ENCODE measurements around the gene PTGER3.

PTGER3 gene

DNA sequence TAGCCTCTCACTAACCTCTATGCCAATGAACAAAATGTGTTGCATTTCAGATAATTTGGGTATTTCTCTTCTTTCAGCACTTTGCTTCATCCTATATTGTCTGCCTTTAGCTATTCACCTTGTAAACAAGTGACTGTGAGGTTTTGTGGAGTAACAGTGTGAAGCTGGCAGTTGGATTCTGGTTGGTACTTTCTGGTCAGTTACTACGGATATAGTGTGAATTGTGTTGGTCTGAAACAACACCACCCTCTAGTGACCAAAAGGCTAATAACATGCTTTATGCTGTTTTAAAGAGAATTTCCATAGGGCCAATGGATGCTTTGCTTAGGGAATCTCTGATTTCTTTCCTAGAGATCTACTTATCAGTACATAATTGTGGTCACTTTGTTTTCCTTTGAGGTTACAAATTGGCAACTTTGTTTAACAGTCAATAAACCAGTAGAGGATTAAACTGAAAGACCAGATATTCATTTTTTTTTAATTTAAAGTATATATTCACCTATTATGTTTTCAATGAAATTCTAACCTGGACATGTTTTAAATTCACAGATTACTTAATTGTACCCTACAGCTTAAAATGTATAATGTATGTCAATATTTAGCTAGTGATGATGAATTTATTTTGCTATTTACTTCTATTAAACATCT, 2.5 kb upstream of the PTGER3 start:
- DNase-seq = no peak

DNA sequence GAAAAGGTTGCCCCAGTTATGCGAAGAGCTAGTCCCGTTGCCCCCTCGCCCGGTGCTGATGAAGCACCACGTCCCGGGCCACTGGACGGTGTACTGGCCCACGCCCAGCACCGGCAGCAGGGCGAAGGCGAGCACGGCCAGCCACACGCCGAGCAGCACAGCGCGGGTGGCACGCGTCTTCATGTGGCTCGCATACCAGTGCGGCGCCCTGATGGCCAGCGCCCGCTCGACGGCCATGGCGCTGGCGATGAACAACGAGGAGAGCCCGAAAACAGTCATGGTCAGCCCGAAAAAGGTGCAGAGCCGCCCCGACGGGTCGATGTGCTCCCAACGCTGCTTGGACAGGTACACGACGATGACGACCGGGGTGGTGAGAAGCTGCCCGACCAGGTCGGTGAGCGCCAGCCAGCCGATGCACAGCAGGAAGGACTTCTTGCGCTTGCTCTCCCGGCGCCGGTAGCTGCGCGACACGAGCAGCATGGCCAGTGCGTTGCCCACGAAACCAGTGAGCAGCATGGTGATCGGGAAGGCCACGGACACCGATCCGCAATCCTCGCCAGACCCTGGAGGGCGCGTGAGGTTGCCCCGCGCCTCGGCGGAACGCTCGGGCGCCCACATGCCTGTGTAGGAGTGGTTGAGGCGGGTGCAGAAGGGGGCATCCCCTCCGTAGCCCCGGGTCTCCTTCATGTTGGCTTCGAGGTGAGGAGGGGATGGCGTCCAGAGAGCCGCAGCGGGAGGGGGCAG, 553 bp downstream of the PTGER3 start:
- no peak for DNase-seq

DNA sequence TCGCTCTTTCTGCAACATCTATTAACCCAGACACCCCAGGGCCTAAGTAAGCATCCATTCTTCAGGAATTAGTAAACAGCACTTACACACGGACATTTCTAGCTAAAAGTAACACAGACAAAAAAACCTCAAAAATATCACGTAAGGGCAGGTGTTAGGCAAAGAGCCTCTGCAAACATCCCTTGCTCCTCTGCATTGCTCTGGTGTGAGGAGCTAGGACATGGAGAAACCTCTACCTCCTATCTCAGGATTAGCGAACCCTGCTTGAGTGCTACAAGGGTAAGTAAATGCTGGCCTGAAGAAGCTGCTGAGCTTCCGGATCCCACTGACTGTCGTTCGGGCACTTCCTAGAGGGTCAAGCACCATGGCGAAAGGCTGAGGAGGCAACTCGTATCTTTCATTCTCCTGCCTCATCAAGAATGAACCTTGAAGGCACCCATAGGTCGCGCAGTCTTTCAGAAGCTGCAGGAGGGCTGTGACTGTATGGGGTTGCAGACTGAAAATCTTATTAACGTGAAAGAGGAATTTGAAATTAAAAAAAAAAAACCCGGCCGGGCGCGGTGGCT, 2.1 kb downstream of the PTGER3 start:
- DNase-seq = no peak

DNA sequence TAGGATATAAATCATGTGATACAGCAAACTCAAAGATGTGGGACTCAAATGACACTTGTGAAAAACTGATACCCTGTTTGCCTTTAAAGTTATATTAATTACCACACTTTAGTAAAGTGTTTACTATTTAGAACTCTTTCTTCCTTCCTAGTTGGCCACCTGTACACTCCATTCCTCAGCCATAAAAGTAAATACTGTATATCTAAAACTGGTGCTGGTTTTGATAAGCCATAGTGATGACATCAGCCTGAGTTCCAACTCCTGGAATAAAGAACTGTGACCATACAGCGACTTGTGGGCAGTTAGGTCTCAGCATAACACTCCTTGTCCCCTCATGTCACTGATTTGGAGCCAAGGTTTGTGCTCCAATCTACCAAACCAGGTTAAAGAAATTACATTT, 2.8 kb downstream of the PTGER3 start:
- DNase-seq = no peak

DNA sequence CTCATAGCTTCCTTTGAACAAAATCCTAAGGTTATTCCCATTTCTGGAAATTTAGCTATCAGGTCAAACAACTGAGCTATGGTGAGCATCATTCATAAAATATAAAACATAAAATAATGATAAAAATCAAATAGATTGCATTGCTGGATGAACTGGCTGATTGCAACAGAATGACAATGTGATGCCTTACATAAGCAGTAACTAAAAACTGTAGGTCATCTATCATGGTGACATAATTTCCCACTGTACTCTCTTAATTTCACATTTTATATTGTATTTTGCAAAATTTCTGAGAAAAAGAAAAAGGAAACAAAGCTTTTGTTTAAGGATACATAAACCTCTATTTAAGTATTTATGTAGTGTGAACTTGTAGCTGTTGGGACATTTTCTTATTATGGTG, 4.6 kb downstream of the PTGER3 start:
- no peak for DNase-seq

DNA sequence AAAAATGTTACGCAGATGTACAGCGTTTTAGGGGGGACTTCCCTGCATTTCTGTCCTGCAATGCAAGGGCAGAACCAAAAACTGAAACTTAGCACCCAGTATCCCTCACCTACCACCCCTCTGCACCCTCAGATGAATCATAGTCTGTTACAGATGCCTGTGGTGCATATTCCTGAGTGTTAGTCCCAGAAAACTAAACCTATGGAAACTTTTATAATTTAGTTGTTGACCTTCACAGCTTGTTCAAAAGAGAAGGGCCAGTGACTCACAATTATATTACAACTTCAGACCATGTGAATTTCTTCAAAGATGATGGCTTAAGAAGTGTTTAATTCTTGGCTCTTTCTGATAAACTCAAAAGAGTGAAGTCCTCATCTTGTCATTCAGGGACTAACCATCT, 5.8 kb downstream of the PTGER3 start:
- DNase-seq = no peak

DNA sequence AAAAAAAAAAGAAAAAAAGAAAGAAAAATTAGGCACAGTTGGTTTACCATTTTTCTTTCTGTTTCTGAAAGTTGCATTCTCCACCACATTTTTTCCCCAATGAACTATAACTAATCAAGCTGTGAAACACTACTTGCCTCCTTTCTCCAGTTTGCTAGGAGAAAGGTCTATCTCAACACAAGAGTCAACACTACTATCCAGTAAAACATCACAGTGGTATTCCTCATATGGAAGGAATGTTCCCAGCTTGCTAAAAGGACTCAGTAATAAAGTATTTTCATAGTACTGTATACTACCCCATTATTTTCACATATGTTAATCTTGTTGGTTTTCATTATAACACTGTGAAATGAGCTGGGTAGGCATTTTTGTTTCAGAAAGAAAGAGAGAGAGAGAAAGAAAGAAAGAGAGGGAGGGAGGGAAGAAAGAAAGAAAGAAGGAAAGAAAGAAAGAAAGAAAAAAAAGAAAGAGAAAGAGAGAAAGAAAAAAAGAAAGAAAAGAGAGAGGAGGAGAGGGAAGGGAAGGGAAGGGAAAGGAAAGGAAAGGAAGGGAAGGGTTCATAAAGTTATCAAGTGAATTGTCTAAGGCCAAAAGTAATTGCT, 7.9 kb downstream of the PTGER3 start:
- no peak for DNase-seq

DNA sequence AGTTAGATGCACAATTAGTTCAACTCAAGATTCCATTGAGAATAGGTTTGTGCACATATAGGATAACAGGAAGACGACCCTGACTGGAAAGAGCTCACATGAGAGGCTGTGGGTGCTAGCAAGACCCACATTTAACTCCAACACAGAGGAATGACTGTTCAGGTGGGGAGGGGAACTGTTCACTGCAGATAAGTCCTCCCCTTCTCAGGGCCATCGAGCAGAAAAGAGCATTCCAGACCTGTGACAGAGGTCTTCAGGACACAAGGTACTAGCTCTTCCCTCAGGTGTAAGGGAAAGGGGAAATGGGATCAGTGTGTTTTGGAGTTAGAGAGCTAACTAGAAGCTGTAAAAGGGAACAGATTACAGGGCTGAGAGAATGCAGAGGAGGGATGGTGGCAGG, 8.7 kb downstream of the PTGER3 start:
- no peak for DNase-seq

DNA sequence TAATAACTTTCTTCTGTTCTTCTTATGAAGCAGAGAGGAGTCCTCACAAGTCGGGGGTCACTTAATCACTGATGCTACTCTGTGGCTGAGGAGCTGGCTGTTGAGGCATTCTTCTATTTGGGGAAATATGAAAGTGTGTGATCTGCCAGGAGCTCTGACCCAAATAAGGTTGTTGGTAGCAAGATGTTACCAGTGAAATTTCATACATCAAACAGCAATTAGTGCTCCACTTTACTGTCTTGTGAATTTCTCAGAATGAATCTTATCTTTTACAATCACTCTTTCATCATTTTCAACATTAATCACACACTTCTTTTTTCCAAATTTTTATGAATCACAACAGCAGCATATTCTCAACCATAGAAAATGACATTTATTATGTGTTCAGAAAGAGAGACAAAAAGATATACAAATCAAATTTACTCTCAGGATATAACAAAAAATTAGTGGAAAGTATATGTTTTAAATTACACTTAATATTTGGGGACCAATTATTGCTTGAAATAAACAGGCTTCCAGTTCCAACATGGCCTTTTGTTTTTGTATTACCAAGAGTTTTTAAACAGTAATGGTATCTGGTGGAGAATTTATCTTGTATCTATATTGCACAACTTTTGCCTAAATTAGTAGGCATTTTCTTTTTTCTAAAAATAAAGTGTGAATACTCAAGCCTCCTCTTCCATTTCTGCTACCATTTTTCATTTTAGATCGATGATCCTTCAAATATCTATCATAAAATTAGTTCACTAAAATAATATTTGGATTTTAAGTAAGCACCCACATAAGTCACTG, 9.6 kb downstream of the PTGER3 start:
- no peak for DNase-seq

DNA sequence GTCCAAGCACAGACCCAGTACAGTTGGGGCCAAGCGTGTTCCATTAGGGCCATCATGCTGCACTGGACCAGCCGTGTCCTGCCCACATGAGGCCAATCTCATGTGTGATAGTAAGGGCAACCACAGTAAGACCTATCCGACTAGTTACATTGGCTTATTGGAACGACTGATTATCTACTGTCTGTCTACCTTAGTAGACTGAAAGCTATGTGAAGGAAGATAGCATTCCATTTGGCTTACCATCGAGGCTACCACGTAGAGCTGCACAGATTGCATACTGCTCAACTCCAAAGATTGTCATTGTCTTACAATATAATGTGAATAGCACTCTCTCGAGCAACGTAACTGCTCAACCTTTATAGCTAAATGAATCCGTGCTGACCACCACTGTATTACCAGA, 10.6 kb downstream of the PTGER3 start:
- no peak for DNase-seq

DNA sequence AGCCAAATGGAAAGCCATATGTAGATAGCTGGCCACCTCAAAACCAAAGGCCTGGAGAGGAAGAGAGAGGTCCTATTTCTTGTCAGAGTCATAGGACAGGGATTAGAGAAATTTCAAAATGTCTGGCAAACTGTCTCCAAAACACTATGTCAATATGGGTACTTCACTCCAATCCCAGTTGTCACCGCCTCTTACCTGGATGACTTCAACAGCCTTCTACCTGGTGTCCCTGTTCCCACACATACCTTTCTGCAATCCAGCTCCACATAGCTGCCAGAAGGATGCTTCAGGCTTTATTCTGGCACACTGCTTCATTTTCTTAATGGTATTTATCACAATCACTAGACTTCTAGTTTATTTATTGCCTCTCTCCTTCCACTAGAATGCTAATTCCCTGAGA, 14.5 kb downstream of the PTGER3 start:
- no peak for DNase-seq

DNA sequence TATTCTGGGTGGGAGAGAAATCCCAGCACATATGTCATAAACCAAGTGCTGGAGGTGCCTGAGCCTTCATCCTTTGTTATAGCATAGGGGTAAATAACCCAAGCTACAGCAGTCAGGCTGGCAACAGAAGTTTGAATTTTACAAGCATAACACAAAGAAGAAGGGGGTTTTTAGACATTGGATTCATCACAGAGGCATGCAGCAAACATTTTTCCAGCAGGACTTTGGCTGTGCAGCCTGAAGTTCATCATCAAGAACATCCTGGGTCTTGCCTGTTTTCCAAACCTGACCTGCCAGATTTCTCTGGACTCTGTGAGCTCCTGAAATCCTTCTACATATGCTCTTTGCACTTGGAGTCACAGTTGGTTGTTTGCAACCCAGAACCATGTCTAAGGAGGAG, 16.2 kb downstream of the PTGER3 start:
- no peak for DNase-seq

DNA sequence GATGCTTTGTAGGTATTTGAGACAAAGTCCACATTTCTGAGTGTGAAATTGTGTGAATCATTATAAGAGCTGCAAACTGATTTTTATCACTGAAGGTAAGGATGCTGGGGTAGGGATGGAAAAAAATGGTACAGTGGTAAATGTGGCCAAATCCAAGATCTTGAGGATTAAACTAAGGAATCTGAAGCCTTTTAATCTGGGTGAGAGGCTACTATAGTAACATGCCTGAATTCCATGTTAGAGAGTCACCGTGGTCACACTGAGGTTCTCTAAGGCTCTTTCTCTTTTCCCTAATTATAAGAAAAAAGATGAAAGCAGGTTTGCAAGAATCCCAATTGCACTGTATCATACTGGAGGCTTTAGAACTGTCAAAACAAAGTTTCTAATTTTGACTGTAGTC, 17.6 kb downstream of the PTGER3 start:
- no peak for DNase-seq

DNA sequence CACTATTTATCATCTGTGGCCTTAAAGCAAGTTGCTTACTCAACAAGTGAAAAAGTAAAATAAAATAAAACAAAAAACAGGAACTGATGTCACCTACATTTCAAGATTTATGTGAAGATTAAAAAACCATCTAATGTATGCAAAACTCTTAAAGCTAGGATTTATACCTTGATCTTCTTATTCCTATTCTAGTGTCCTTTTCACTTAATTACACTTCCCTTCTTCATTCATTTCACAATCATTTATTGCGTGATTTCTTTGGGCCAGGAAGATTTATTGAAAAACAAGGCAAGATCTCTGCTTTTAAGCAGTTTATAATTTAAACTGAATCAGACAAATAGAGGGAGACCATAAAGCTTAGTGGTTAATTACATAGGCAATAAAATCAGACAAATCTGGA, 18.6 kb downstream of the PTGER3 start:
- no peak for DNase-seq

DNA sequence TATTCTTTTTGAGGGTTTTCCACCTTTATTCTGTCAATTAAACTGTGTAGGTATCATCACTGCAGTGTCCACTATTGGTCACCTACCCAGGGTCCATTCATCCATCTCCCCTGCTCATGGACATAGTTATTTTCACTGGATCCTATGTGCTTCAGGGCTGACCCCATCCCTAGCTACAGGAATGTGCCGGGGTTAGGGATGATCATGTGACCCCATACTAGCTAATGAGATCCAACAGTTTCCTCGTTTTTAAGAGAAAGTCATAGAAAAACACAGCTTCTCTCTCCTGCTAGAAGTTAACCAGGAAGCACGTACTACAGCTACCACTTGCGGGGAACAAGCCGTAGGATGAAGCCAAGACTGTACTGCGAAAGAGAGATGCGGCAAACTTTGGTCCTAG, 19.6 kb downstream of the PTGER3 start:
- no peak for DNase-seq

DNA sequence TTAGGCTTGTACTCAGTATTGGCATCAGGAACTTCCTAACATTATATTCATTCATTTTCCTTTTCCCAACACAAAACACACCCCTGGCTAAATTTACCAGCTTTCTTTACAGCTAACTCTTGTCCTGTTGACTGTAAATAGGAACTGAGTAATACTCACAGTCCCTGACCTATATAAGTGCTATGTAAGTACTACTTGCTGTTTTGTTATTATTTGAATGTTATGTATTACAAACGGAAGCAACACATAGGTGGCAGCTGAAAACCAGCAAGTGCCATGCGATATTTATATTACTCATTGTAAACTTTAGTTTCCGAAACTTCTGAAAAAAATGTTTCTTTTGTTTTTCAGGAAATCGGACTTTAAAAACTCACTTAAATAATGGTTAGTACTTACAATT, 21.5 kb downstream of the PTGER3 start:
- DNase-seq = no peak

DNA sequence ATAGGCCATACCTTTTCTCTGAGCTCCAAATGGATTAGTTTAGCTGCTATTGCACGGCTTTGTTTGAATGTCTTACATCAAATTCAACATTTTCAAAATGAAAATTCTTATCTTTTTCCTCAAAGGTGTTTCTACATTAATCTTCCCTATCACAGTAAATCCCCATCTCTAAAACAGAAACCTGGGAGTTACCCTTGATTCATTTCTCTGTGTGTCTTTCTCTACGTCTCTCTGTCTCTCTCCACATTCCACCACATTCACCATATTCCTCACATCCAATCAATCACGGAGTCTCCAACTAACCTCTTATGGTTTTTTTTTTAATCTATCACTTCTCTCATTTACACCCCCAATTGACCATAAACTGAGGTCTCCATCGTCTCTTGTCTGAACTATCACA, 24.1 kb downstream of the PTGER3 start:
- no peak for DNase-seq

DNA sequence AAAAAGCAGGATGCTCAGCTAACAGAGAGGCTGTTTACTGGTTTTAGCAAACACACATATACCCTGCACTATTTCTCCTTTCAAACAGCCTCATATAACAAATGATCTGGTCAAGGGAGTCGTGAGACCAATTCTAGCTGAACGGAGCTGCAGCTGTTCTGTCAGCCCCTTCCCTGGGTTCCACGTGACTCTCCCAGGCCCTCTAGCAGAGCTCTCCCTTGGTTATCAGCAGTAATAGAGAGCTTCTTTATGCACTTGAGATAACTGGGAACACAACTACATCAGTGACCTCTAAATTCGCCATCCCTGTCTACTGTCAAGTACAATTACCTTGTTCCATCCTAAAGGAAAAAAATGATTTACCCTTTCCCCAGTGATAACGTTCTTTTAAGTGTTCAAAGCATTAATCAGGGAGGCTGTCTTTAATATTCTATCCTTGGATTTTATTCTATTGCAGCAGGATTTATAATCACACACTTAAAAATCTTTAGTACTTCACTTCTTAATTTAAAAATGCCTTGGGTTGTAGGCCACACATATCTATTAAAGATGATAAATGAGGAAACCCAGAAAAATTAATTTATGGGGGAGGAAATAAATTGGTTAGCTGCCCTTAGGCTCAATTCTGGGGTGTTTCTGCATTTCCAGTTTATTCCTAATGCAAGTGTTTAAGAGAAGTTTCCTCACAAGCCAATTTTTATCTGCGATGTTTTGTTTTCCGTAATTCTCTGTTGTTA, 28.2 kb downstream of the PTGER3 start:
- no peak for DNase-seq

DNA sequence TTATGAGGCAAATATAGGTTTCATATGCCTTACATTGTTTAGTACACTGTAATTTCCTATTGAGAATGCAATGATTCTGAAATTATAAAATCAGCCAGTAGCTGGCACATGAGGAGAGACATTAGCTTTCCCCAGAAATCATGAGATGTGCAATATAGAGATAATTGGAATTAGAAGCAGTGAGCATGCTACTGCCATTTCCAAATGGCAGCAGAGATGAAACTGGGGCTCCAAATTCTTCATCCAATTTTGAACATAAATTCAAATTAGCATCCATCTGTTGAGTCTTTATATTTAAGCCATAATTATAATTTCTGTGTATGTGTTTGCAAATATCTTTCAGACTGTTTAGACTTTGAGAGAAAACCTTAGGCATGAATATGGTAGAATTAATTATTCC, 28.8 kb downstream of the PTGER3 start:
- no peak for DNase-seq

DNA sequence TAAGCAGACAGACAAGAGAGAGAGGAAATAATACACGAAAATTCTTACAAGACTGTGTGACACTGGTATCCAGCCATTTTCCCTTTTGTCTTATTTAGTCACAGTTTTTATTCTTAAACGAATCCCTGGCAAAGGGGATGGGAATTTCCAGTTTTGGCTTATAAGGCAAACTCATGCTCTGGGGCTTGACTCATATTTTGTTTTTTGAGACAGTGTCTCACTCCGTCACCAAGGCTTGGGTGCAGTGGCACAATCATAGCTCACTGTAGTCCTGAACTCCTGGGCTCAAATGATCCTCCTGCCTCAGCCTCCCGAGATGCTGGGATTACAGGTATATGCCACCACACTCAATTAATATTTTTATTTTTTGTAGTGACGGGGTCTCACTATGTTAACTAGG, 31.9 kb downstream of the PTGER3 start:
- DNase-seq = no peak

DNA sequence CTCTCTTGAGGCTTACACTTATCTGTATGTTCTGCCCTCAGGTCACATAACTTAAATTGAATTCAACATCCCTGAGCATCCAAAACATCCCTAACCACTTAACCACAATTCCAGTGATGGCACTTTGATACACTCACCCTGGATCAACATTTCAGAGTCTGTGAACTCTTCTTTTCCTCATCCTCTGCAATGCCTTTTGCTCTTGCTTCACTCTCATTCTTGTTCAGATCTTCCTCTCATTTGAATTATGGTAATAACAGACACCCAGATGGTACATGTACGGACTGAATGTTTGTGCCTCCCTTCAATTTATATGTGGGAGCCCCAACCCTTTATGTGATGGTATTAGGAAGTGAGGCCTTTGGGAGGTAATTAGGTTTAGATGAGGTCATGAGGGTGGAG, 33.4 kb downstream of the PTGER3 start:
- no peak for DNase-seq

DNA sequence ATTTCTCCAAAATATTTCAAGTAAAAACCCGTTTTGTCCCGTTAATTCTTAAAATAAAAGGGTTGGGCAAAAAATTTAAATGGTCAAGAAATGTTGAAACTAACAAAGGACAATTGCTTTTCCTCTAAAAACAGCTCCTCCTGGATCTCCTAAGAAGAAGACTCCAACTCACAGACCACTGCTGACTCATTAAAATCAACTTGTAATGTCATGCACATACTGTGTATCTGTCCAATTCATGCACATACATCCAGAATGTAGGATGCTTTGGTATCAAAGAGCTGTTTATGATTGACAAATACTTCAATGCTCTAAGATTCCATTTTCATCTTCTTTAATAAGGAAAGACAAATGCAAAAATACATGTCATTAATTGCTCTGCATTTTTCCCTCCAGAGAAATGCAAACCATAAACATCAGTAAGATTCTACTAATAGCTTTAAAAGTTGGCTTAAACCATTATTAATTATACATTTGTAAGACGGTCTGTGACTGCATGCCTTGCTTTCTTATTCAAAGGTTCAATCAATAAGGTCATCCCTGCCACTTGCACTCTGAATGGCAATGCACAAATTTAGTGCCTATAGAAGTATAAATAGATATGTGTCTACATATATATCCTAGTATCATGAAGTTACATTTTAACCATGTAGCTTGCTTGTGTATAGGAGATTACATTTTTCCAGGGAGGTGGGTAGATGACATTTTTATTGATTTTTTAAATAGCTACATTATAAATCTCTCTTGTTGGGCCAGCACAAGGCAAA, 44.7 kb downstream of the PTGER3 start:
- no peak for DNase-seq
